GM10266 (cell line): Measurements from ENCODE around the gene CNTN6.

Source experiments
- DNase-seq: peaks from one replicate; pipeline ENCODE4 v3.0.0; 2012; ENCODE audit errors: extremely low spot score
- CTCF ChIP-seq: IDR thresholded peaks from 2 replicates; pipeline ENCODE4 v1.5.1; 2012; ENCODE audit warnings: mild to moderate bottlenecking, low read depth; ENCODE audit not compliant: control insufficient read depth, insufficient read depth; ENCODE audit errors: missing control alignments

The CNTN6 gene

GRCh38 chr3:1092771-1093170 lies at the start of gene CNTN6:
CNTN6 (plus strand) TSS chr3:1093024; CDS start chr3:1148009, 54,985 bp downstream.
- TF ChIP-seq CTCF = no peak
- no peak for DNase-seq

GRCh38 chr3:1048558-1048957 lies 44.3 kb upstream of the CNTN6 start:
- no peak for DNase-seq
- TF ChIP-seq CTCF = no peak

GRCh38 chr3:1055870-1056269 lies 37.0 kb upstream of the CNTN6 start:
- DNase-seq = no peak
- no peak for TF ChIP-seq CTCF

- no peak for TF ChIP-seq CTCF
- DNase-seq = no peak
Measured at GRCh38 chr3:1056744-1057143, 36.1 kb upstream of the CNTN6 start.

GRCh38 chr3:1057436-1057835 lies 35.4 kb upstream of the CNTN6 start:
- no peak for DNase-seq

GRCh38 chr3:1068985-1069384 lies 23.8 kb upstream of the CNTN6 start:
- no peak for TF ChIP-seq CTCF

More at GRCh38 chr3:1057436-1057835, 35.4 kb upstream of the CNTN6 start:
- TF ChIP-seq CTCF = no peak

GRCh38 chr3:1072041-1072440 lies 20.8 kb upstream of the CNTN6 start:
- DNase-seq = no peak
- no peak for TF ChIP-seq CTCF

More at GRCh38 chr3:1068985-1069384, 23.8 kb upstream of the CNTN6 start:
- DNase-seq = no peak

GRCh38 chr3:1079662-1080061 lies 13.2 kb upstream of the CNTN6 start:
- DNase-seq = no peak
- no peak for TF ChIP-seq CTCF
